Vein endothelial cell (primary cell): ENCODE measurements around the gene HENMT1. TPM values are rescaled to one million over a fixed set of nuclear protein-coding genes. Genes with fewer than 3 reads are reported as not detected.

Source experiments
- total RNA-seq: library from RNA; depleted of rRNA; stranded (reverse); fragments of >200 nt; gene quantifications from 2 replicates; pipeline ENCODE4 v1.2.3, GENCODE V29; 2012

Gene HENMT1
- total RNA-seq, result 1.1 and 2.9 TPM in 2 replicates

GRCh38 chr1:108661030-108661609 lies at the start of gene HENMT1:
Gene HENMT1, minus strand, starts transcription at chr1:108661093. Its CDS starts 1,209 bp downstream, at chr1:108659884.

GRCh38 chr1:108691942-108692723 lies 31.2 kb upstream of the HENMT1 start, which contains the start of gene PRPF38B:
Gene PRPF38B, plus strand, starts transcription at chr1:108692310. Its CDS starts 282 bp downstream, at chr1:108692592.

Other genes starting within 250 kb of the HENMT1 start
- gene NBPF6, start 210.8 kb downstream of the HENMT1 start, total RNA-seq, result not detected in 2 replicates
- 3.6 and 6.9 TPM in 2 replicates for gene EEIG2, start 101.0 kb downstream of the HENMT1 start, total RNA-seq
- 18.0 and 22.8 TPM in 2 replicates for gene PRPF38B, start 31.2 kb upstream of the HENMT1 start, total RNA-seq
- gene FNDC7, start 51.8 kb upstream of the HENMT1 start, total RNA-seq, result not detected in 2 replicates
- gene STXBP3, start 85.6 kb upstream of the HENMT1 start, total RNA-seq, result 41.8 and 58.6 TPM in 2 replicates
- not detected in 2 replicates for gene AKNAD1, start 196.0 kb upstream of the HENMT1 start, total RNA-seq
- 8.5 and 13.0 TPM in 2 replicates for gene GPSM2, start 215.9 kb upstream of the HENMT1 start, total RNA-seq